HepG2 (cell line): Measurements from ENCODE around the gene FKBP10. TPM values are rescaled to one million over a fixed set of nuclear protein-coding genes. Genes with fewer than 3 reads are reported as not detected.

ENCODE experiments used
- FOXK1 ChIP-seq: sonication (generic); formaldehyde crosslinking; IDR thresholded peaks from 2 replicates; pipeline ENCODE4 v1.4.0; 2020; ENCODE audit warnings: low read depth, missing genetic modification reagents, borderline replicate concordance
- GRHL1 ChIP-seq: sonication (generic); formaldehyde crosslinking; conservative IDR thresholded peaks from 2 replicates; pipeline ENCODE4 v1.8.0; 2022; ENCODE audit warnings: missing genetic modification reagents
- IKZF4 ChIP-seq: sonication (generic); formaldehyde crosslinking; IDR thresholded peaks from 2 replicates; pipeline ENCODE4 v1.5.1; 2020; ENCODE audit warnings: borderline replicate concordance, mild to moderate bottlenecking, low read depth, missing genetic modification reagents; ENCODE audit errors: not compliant biosample characterization
- JUNB ChIP-seq: sonication (generic); formaldehyde crosslinking; IDR thresholded peaks from 2 replicates; pipeline ENCODE4 v1.8.0; 2022; ENCODE audit warnings: missing genetic modification reagents, mild to moderate bottlenecking, borderline replicate concordance
- NRL ChIP-seq: sonication (generic); formaldehyde crosslinking; IDR thresholded peaks from 2 replicates; pipeline ENCODE4 v1.5.0; 2020; ENCODE audit warnings: missing genetic modification reagents, mild to moderate bottlenecking, moderate library complexity, borderline replicate concordance
- RAD21 ChIP-seq: fragments of 450-650 bp; formaldehyde crosslinking; IDR thresholded peaks from 2 replicates; pipeline ENCODE4 v1.5.0; 2020; ENCODE audit warnings: mild to moderate bottlenecking
- SRY ChIP-seq: sonication (generic); formaldehyde crosslinking; IDR thresholded peaks from 2 replicates; pipeline ENCODE4 v1.8.0; 2022; ENCODE audit warnings: mild to moderate bottlenecking, missing genetic modification reagents
- ZNF138 ChIP-seq: sonication (generic); formaldehyde crosslinking; IDR thresholded peaks from 2 replicates; pipeline ENCODE4 v1.5.0; 2020; ENCODE audit warnings: mild to moderate bottlenecking, low read depth, missing genetic modification reagents
- ZNF44 ChIP-seq: sonication (generic); formaldehyde crosslinking; IDR thresholded peaks from 2 replicates; pipeline ENCODE4 v1.5.1; 2020; ENCODE audit warnings: mild to moderate bottlenecking, missing genetic modification reagents
- ZNF530 ChIP-seq: sonication (generic); formaldehyde crosslinking; IDR thresholded peaks from 2 replicates; pipeline ENCODE4 v1.5.0; 2020; ENCODE audit warnings: low read depth, mild to moderate bottlenecking, missing genetic modification reagents
- ZNF577 ChIP-seq: sonication (generic); formaldehyde crosslinking; IDR thresholded peaks from 2 replicates; pipeline ENCODE4 v1.4.0; 2020; ENCODE audit warnings: mild to moderate bottlenecking, low read depth, missing genetic modification reagents, borderline replicate concordance
- ZNF687 ChIP-seq: sonication (generic); formaldehyde crosslinking; IDR thresholded peaks from 2 replicates; pipeline ENCODE4 v1.5.1; 2020; ENCODE audit warnings: mild to moderate bottlenecking, missing genetic modification reagents, moderate library complexity
- ZNF737 ChIP-seq: sonication (generic); formaldehyde crosslinking; IDR thresholded peaks from 2 replicates; pipeline ENCODE4 v1.5.0; 2020; ENCODE audit warnings: missing genetic modification reagents, mild to moderate bottlenecking, borderline replicate concordance
- ZSCAN22 ChIP-seq: sonication (generic); formaldehyde crosslinking; IDR thresholded peaks from 2 replicates; pipeline ENCODE4 v1.4.0; 2020; ENCODE audit warnings: mild to moderate bottlenecking, missing genetic modification reagents
- polyA plus RNA-seq, 8 experiments: library from polyadenylated mRNA; depleted of rRNA in 3 of 8; stranded (reverse) in 7 of 8; unstranded in 1 of 8; fragments of >200 nt; fragmentation: Illumina TruSeq in 4 of 8; extraction: Trizol in 4 of 8; gene quantifications; 2 replicates each; pipeline versions ENCODE4 v1.2.1 to v1.2.3, GENCODE V29; 2011 to 2016; ENCODE audit warnings: low read depth in 4 of 8, missing spikeins in 1 of 8, mixed read lengths in 1 of 8; ENCODE audit not compliant: insufficient read depth in 1 of 8
- total RNA-seq, 5 experiments: library from RNA; depleted of rRNA; stranded (reverse); fragments of >200 nt; fragmentation: Illumina TruSeq; extraction: Trizol; gene quantifications; 2 replicates each; pipeline ENCODE4 v1.2.3, GENCODE V29; 2016; ENCODE audit warnings: low read depth in 1 of 5
- TF ChIP-seq, protein P1 (sequence below): sonication (generic); formaldehyde crosslinking; IDR thresholded peaks from 2 replicates; pipeline ENCODE4 v1.5.0; 2020; ENCODE audit warnings: mild to moderate bottlenecking, missing genetic modification reagents, moderate library complexity
- TF ChIP-seq, protein P2 (sequence below): sonication (generic); formaldehyde crosslinking; IDR thresholded peaks from 2 replicates; pipeline ENCODE4 v1.5.0; 2020; ENCODE audit warnings: missing genetic modification reagents, mild to moderate bottlenecking, borderline replicate concordance
- TF ChIP-seq, protein P3 (sequence below): sonication (generic); formaldehyde crosslinking; IDR thresholded peaks from 2 replicates; pipeline ENCODE4 v1.4.0; 2020; ENCODE audit warnings: missing genetic modification reagents, borderline replicate concordance

The FKBP10 gene
- total and polyA plus RNA-seq, 2 of the 13 experiments (the other 11 are each of a cell fraction or from before 2014, with no cell fraction given) = 149 to 573 TPM

DNA sequence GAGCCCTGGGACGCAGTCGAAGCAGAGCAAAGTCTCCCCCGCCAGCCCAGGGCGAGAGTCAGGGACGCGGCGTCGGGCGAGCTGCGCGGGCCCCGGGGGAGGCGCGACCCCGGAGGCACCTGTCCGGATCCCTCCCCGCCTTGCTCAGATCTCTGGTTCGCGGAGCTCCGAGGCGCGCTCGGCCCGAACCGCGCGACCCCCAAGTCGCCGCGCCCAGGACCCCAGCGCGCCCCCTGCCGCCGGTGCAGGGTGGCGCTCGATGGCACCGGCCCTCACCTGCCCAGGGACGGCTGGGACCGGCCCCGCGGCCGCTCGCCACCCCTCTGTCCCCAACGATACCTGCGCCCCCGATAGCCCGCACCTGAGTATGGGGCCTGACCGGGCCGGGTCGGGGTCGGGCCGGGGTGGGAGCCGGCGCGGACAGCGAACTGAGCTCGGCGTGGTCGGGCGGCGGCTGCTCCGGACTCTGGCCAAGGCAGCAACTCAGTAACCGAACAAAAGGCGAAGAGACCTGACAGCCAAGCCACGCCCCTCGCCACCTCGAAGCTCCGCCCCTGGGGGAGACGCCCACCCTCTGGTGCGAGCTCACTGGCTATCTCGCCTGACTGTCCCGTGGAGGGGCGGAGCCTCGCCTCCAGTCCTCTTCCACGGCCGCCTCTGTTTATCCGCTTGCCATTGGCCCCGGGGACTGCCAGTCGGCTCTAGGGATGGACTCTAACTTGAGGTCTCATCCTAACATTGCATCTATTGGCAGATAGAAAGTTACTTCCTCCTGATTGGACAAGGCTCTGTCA, 26.4 kb upstream of the FKBP10 start, which contains the start of gene JUP (continued):
- TF ChIP-seq ZNF138 (no peak), ZSCAN22 (no peak), ZNF44 (CRISPR knock-in tag) (no peak), ZNF530 (CRISPR knock-in tag) (no peak), GRHL1 (no peak), JUNB (CRISPR knock-in tag) (no peak), SRY (CRISPR knock-in tag) (peak; percentile 97), ZNF687 (CRISPR knock-in tag) (peak; percentile 88), ZNF577 (CRISPR knock-in tag) (no peak), NRL (CRISPR knock-in tag) (no peak), FOXK1 (CRISPR knock-in tag) (peak; percentile 92), ZNF737 (CRISPR knock-in tag) (no peak), RAD21 (peak; percentile 93), IKZF4 (CRISPR knock-in tag) (peak; percentile 73)
- TF ChIP-seq, protein P1, sequence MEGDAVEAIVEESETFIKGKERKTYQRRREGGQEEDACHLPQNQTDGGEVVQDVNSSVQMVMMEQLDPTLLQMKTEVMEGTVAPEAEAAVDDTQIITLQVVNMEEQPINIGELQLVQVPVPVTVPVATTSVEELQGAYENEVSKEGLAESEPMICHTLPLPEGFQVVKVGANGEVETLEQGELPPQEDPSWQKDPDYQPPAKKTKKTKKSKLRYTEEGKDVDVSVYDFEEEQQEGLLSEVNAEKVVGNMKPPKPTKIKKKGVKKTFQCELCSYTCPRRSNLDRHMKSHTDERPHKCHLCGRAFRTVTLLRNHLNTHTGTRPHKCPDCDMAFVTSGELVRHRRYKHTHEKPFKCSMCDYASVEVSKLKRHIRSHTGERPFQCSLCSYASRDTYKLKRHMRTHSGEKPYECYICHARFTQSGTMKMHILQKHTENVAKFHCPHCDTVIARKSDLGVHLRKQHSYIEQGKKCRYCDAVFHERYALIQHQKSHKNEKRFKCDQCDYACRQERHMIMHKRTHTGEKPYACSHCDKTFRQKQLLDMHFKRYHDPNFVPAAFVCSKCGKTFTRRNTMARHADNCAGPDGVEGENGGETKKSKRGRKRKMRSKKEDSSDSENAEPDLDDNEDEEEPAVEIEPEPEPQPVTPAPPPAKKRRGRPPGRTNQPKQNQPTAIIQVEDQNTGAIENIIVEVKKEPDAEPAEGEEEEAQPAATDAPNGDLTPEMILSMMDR = peak; percentile 83
- TF ChIP-seq, protein P2, sequence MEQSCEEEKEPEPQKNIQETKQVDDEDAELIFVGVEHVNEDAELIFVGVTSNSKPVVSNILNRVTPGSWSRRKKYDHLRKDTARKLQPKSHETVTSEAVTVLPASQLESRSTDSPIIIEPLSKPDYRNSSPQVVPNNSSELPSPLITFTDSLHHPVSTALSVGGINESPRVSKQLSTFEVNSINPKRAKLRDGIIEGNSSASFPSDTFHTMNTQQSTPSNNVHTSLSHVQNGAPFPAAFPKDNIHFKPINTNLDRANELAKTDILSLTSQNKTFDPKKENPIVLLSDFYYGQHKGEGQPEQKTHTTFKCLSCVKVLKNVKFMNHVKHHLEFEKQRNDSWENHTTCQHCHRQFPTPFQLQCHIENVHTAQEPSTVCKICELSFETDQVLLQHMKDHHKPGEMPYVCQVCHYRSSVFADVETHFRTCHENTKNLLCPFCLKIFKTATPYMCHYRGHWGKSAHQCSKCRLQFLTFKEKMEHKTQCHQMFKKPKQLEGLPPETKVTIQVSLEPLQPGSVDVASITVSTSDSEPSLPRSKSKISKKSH = no peak; the same call in 1 of the 2 replicates
- TF ChIP-seq, protein P3, sequence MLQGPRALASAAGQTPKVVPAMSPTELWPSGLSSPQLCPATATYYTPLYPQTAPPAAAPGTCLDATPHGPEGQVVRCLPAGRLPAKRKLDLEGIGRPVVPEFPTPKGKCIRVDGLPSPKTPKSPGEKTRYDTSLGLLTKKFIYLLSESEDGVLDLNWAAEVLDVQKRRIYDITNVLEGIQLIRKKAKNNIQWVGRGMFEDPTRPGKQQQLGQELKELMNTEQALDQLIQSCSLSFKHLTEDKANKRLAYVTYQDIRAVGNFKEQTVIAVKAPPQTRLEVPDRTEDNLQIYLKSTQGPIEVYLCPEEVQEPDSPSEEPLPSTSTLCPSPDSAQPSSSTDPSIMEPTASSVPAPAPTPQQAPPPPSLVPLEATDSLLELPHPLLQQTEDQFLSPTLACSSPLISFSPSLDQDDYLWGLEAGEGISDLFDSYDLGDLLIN (CRISPR knock-in tag) = peak; percentile 37; the same call in 1 of the 2 replicates
